ENCODE data around the gene COQ2. TPM values are rescaled to one million over a fixed set of nuclear protein-coding genes. Genes with fewer than 3 reads are reported as not detected.
"Not testable (repeated sequence)": the region's sequence is repeated elsewhere in the genome, so short reads cannot be mapped to it uniquely, and the experiment has no call there.

Gene COQ2, protein sequence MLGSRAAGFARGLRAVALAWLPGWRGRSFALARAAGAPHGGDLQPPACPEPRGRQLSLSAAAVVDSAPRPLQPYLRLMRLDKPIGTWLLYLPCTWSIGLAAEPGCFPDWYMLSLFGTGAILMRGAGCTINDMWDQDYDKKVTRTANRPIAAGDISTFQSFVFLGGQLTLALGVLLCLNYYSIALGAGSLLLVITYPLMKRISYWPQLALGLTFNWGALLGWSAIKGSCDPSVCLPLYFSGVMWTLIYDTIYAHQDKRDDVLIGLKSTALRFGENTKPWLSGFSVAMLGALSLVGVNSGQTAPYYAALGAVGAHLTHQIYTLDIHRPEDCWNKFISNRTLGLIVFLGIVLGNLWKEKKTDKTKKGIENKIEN
- 11.0 TPM for total RNA-seq

DNA sequence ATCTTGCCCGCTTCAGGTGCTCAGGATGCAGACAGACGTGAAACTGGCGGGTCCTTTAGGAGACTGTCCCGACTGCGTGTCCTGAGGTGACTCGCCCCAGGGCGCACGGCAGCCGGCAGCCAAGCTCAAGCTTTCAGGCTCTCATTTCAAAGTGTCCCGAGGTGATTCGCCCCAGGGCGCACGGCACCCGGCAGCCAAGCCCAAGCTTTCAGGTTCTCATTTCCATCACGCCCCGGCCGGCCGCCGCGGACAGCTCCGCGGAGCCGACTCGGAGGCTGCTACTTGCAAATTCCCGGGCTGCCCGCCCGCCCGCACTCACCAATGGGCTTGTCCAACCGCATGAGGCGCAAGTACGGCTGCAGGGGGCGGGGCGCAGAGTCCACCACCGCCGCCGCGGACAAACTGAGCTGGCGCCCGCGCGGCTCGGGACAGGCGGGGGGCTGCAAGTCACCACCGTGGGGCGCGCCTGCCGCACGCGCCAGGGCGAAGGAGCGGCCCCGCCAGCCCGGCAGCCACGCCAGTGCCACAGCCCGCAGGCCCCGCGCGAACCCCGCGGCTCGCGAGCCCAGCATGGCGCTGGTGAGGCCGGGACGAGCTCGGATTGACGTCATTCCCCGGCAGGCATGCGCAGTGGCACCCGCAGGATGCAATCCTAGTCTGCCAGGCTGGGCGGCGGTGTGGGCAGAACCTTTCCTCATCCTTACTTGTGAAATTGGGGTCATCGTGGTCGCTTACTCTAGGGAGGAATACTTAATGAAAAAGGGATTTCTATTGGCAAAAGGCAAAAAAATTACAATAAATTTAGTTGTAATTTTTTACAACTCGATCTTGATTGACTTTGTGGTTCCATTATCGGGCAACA lies at the start of gene COQ2:
Gene COQ2 (minus strand): TSS at position 606 of the 862 bp plus-strand sequence. CDS start 34 bp downstream, at position 572.
- Histone ChIP-seq H3K27ac (ENCODE audit: low read depth, low read length) (peak within 1 kb of the TSS; percentile 92), H3K27me3 (ENCODE audit: control insufficient read depth in 3 of 3, insufficient read depth in 3 of 3, low read length in 3 of 3) (no peaks in the 10 kb centered on the region), H3K9me3 (ENCODE audit: control insufficient read depth in 3 of 3, low read length in 3 of 3) (no peaks in the 10 kb centered on the region), H3K4me3 (ENCODE audit: low read length in 3 of 3) (peak within 1 kb of the TSS; percentile 81 to 90 (median 81)), H3K36me3 (ENCODE audit: control insufficient read depth in 3 of 3, insufficient read depth in 3 of 3, low read length in 3 of 3) (no peaks in the 10 kb centered on the region), H3K4me1 (ENCODE audit: control insufficient read depth in 3 of 3, insufficient read depth in 3 of 3, low read length in 3 of 3) (peaks cover 22 to 25% (median 23%) of the 10 kb centered on the region in 3 donors), H3K9ac (ENCODE audit: low read depth in 1 of 3, low read length in 3 of 3) (peak within 1 kb of the TSS; percentile 82 to 89 (median 86))

DNA sequence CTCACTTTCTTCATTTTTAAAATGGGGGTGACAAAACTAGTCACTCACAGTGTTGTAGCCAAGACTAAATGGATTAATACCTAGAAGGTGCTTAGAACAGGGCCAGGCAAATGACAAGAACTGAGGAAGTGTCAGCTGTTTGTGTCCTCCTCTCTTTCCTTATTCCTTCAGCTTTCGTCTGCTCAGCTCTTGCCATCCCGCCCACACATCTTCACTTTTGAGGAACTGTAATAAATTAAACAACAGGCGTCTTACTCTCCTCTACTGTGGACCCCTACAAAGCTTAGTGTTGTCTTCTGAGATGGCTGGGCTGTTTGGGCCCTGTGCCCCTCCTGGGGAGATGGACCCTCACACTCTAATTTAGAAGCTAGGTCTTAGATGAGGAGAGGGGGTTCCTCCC lies 47.4 kb upstream of the COQ2 start:
- no peaks in the 10 kb centered on the region for H3K9me3 ChIP-seq (ENCODE audit: control insufficient read depth in 3 of 3, low read length in 3 of 3)
- H3K9ac ChIP-seq (ENCODE audit: low read depth in 1 of 3, low read length in 3 of 3): no peak overlapping the region
- H3K27ac ChIP-seq (ENCODE audit: low read depth, low read length): no peak overlapping the region
- no peak overlapping the region for H3K4me3 ChIP-seq (ENCODE audit: low read length in 3 of 3)
- H3K27me3 ChIP-seq (ENCODE audit: control insufficient read depth in 3 of 3, insufficient read depth in 3 of 3, low read length in 3 of 3): peaks cover 19 to 27% (median 22%) of the 10 kb centered on the region in 3 donors
- peaks cover 3 to 14% (median 8%) of the 10 kb centered on the region in 3 donors for H3K4me1 ChIP-seq (ENCODE audit: control insufficient read depth in 3 of 3, insufficient read depth in 3 of 3, low read length in 3 of 3)
- no peaks in the 10 kb centered on the region for H3K36me3 ChIP-seq (ENCODE audit: control insufficient read depth in 3 of 3, insufficient read depth in 3 of 3, low read length in 3 of 3)

DNA sequence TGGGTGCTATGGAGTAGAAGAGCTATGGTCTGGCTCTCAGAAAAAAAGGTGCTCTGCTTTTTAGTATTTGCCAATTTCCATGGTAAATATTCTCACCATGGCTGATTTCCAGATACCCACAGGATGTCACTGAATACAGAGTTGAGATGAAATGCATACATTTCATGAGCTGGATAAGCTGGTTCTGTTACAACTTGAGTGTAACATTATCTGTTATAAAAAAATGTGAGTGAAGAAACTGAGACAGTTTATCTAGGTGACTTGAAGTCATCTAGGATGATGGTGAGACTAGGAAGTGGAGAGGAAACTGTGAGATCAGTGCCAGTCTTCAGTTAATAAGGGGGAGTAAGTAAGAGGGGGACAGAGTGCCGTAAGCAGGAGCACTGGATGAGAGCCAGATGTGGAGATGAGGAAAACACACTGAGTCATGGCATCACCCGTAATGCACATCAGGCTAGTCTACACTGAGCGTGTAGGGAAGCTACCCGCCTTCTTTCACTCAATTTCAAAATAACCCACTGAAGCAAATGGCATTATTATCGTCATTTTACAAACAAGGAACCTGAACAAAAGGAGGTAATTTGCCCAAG lies 45.0 kb upstream of the COQ2 start:
- peaks cover 10 to 15% (median 14%) of the 10 kb centered on the region in 3 donors for H3K27me3 ChIP-seq (ENCODE audit: control insufficient read depth in 3 of 3, insufficient read depth in 3 of 3, low read length in 3 of 3)
- H3K36me3 ChIP-seq (ENCODE audit: control insufficient read depth in 3 of 3, insufficient read depth in 3 of 3, low read length in 3 of 3): no peaks in the 10 kb centered on the region
- no peak overlapping the region for H3K9ac ChIP-seq (ENCODE audit: low read depth in 1 of 3, low read length in 3 of 3)
- no peaks in the 10 kb centered on the region for H3K9me3 ChIP-seq (ENCODE audit: control insufficient read depth in 3 of 3, low read length in 3 of 3)
- peaks cover 0 to 5% (median 2%) of the 10 kb centered on the region in 3 donors for H3K4me1 ChIP-seq (ENCODE audit: control insufficient read depth in 3 of 3, insufficient read depth in 3 of 3, low read length in 3 of 3)
- H3K27ac ChIP-seq (ENCODE audit: low read depth, low read length): no peak overlapping the region
- no peak overlapping the region for H3K4me3 ChIP-seq (ENCODE audit: low read length in 3 of 3)

DNA sequence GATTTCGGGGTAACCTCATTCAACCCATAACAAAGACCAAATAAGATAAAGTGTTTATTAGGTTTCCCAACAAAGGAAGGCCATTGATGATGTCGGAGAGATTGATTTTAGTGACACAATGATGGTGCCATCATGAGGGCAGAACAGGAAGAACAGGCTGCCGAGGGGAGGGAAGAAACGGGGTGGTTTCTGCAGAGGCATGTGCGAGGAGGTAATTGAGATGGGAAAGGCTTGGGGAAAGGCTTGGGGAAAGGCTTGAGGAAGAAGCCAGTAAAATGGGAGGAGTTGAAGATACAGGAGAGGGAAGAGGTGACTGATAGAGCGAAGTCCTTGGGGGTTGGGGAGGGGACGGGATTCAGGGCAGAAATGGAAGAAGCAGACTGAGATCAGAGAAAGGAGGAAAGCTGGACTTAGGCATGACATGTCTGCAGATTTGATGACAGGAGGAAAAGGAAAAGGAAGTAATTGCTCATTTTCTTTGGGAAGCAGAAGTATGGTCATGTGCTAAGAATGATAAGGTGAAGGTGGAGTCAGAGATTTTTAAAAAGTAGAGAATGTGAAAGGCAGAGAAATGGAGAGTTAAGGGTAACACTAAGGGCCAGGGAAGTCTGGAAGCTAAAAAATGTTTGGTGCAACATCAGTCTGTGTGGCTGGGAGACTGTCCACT lies 44.1 kb upstream of the COQ2 start:
- Histone ChIP-seq H3K4me3 (ENCODE audit: low read length in 3 of 3) (no peak overlapping the region), H3K9ac (ENCODE audit: low read depth in 1 of 3, low read length in 3 of 3) (no peak overlapping the region), H3K4me1 (ENCODE audit: control insufficient read depth in 3 of 3, insufficient read depth in 3 of 3, low read length in 3 of 3) (no peaks in the 10 kb centered on the region), H3K9me3 (ENCODE audit: control insufficient read depth in 3 of 3, low read length in 3 of 3) (no peaks in the 10 kb centered on the region), H3K27ac (ENCODE audit: low read depth, low read length) (no peak overlapping the region), H3K36me3 (ENCODE audit: control insufficient read depth in 3 of 3, insufficient read depth in 3 of 3, low read length in 3 of 3) (no peaks in the 10 kb centered on the region), H3K27me3 (ENCODE audit: control insufficient read depth in 3 of 3, insufficient read depth in 3 of 3, low read length in 3 of 3) (peaks cover 5 to 7% (median 6%) of the 10 kb centered on the region in 3 donors)

DNA sequence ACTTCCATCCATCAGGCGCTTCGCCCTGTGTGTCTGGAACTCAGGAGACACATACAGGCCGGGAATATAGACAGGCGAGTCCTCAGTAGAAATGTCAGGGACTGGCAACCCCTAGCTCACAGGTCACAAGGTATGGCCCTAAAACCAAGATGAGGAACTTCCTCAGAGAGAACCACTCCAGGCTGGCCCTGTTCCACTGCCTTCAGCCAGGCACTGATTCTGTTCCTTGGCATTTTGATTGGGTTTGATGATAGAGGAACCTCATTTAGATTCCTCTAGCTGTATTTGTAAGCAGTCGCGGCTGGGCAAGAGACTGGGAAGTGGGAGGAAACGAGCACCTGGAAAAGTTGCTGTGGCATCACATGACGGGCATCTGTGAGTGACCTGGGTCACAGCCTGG lies 41.9 kb upstream of the COQ2 start:
- Histone ChIP-seq H3K27me3 (ENCODE audit: control insufficient read depth in 3 of 3, insufficient read depth in 3 of 3, low read length in 3 of 3) (no peaks in the 10 kb centered on the region), H3K9ac (ENCODE audit: low read depth in 1 of 3, low read length in 3 of 3) (no peak overlapping the region), H3K36me3 (ENCODE audit: control insufficient read depth in 3 of 3, insufficient read depth in 3 of 3, low read length in 3 of 3) (no peaks in the 10 kb centered on the region), H3K4me3 (ENCODE audit: low read length in 3 of 3) (no peak overlapping the region), H3K4me1 (ENCODE audit: control insufficient read depth in 3 of 3, insufficient read depth in 3 of 3, low read length in 3 of 3) (no peaks in the 10 kb centered on the region), H3K9me3 (ENCODE audit: control insufficient read depth in 3 of 3, low read length in 3 of 3) (no peaks in the 10 kb centered on the region), H3K27ac (ENCODE audit: low read depth, low read length) (no peak overlapping the region)

DNA sequence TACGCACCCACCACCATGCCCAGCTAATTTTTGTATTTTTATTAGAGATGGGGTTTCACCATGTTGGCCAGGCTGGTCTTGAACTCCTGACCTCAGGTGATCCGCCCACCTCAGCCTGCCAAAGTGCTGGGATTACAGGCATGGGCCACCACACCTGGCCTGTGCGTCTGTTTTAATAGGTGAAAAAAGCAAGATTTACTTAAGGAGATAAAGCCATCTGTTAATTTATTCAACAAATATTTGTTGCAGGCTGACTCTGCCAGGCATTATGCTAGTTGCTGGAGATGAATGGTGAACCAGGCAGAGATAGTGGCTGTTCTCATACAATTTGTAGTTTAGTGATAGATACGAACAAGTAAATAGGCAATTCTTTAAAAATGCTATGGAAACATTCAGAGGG lies 40.7 kb upstream of the COQ2 start:
- not testable (repeated sequence) for H3K27ac ChIP-seq (ENCODE audit: low read depth, low read length); H3K9ac ChIP-seq (ENCODE audit: low read depth in 1 of 3, low read length in 3 of 3); H3K27me3 ChIP-seq (ENCODE audit: control insufficient read depth in 3 of 3, insufficient read depth in 3 of 3, low read length in 3 of 3); H3K4me3 ChIP-seq (ENCODE audit: low read length in 3 of 3); H3K4me1 ChIP-seq (ENCODE audit: control insufficient read depth in 3 of 3, insufficient read depth in 3 of 3, low read length in 3 of 3); H3K36me3 ChIP-seq (ENCODE audit: control insufficient read depth in 3 of 3, insufficient read depth in 3 of 3, low read length in 3 of 3); H3K9me3 ChIP-seq (ENCODE audit: control insufficient read depth in 3 of 3, low read length in 3 of 3)

DNA sequence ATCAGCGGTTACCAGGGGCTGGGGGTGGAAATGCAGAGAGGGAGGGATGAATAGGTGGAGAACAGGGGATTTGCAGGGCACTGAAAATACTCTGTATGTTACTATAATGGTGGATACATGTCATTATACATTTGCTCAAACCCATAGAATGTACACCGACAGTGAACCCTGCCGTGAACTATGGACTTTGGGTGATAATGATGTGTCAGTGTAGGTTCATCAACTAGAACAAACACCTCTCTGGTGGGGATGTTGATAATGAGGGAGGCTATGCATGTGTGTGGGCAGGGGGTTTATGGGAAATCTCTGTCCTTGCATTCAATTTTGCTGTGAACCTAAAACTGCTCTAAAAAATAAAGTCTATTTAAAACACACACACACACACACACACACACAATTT lies 38.5 kb upstream of the COQ2 start:
- H3K9me3 ChIP-seq (ENCODE audit: control insufficient read depth in 3 of 3, low read length in 3 of 3): no peaks in the 10 kb centered on the region
- H3K4me3 ChIP-seq (ENCODE audit: low read length in 3 of 3): no peak overlapping the region
- no peaks in the 10 kb centered on the region for H3K4me1 ChIP-seq (ENCODE audit: control insufficient read depth in 3 of 3, insufficient read depth in 3 of 3, low read length in 3 of 3)
- H3K9ac ChIP-seq (ENCODE audit: low read depth in 1 of 3, low read length in 3 of 3): no peak overlapping the region
- no peak overlapping the region for H3K27ac ChIP-seq (ENCODE audit: low read depth, low read length)
- H3K36me3 ChIP-seq (ENCODE audit: control insufficient read depth in 3 of 3, insufficient read depth in 3 of 3, low read length in 3 of 3): no peaks in the 10 kb centered on the region
- H3K27me3 ChIP-seq (ENCODE audit: control insufficient read depth in 3 of 3, insufficient read depth in 3 of 3, low read length in 3 of 3): no peaks in the 10 kb centered on the region

DNA sequence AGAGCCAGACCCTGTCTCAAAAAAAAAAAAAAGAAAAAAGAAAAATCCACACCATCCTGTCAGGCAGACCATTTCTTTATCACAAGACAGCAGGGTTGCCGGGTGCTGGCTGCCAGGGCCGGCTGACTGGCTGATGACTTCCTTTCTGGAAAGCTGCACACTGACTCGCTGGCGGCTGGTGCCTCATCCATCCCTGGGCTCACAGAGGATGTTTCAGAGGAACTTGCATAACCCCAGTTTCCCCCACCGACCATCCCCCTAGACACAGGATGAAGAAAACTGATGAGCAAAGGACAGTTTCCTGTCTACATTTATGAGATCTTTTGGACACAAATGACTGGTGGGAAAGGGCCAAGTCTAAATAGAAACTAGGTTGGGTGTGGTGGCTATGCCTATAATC lies 36.0 kb upstream of the COQ2 start:
- H3K36me3 ChIP-seq (ENCODE audit: control insufficient read depth in 3 of 3, insufficient read depth in 3 of 3, low read length in 3 of 3): no peaks in the 10 kb centered on the region
- no peak overlapping the region for H3K9ac ChIP-seq (ENCODE audit: low read depth in 1 of 3, low read length in 3 of 3)
- no peaks in the 10 kb centered on the region for H3K27me3 ChIP-seq (ENCODE audit: control insufficient read depth in 3 of 3, insufficient read depth in 3 of 3, low read length in 3 of 3)
- H3K9me3 ChIP-seq (ENCODE audit: control insufficient read depth in 3 of 3, low read length in 3 of 3): no peaks in the 10 kb centered on the region
- H3K4me3 ChIP-seq (ENCODE audit: low read length in 3 of 3): no peak overlapping the region
- H3K27ac ChIP-seq (ENCODE audit: low read depth, low read length): no peak overlapping the region
- H3K4me1 ChIP-seq (ENCODE audit: control insufficient read depth in 3 of 3, insufficient read depth in 3 of 3, low read length in 3 of 3): no peaks in the 10 kb centered on the region

DNA sequence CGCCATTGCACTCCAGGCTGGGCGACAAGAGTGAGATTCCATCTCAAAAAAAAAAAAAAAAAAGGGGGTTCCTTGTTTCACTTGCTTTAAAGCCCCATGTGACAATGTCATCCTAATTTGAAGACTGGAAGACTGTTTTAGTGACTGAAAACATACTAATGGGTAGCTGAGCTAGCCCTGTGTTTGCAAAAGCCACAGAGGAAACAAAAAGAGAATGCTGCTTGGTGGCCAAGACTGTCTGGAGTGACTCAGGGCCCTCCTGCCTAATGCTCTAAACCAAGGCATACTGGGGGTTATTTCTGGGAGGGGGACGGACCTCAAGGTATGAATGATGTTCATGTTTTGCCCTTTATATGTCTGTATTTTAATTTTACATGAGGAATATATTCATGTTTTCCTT lies 34.1 kb upstream of the COQ2 start:
- Histone ChIP-seq H3K4me1 (ENCODE audit: control insufficient read depth in 3 of 3, insufficient read depth in 3 of 3, low read length in 3 of 3) (no peaks in the 10 kb centered on the region), H3K9me3 (ENCODE audit: control insufficient read depth in 3 of 3, low read length in 3 of 3) (no peaks in the 10 kb centered on the region), H3K9ac (ENCODE audit: low read depth in 1 of 3, low read length in 3 of 3) (no peak overlapping the region), H3K4me3 (ENCODE audit: low read length in 3 of 3) (no peak overlapping the region), H3K27ac (ENCODE audit: low read depth, low read length) (no peak overlapping the region), H3K27me3 (ENCODE audit: control insufficient read depth in 3 of 3, insufficient read depth in 3 of 3, low read length in 3 of 3) (no peaks in the 10 kb centered on the region), H3K36me3 (ENCODE audit: control insufficient read depth in 3 of 3, insufficient read depth in 3 of 3, low read length in 3 of 3) (no peaks in the 10 kb centered on the region)

All from skeletal muscle tissue (tissue), 4 donors.